ENCODE results near the gene KRI1.

- no peak for TF ChIP-seq CTCF (IDR thresholded peaks at IDR 0.05)
- no peak for TF ChIP-seq ZFX (IDR thresholded peaks at IDR 0.05; ENCODE audit: borderline replicate concordance)
Measured at GRCh38 chr19:10600149-10600548, 34.3 kb upstream of the KRI1 start.
